22Rv1 (cell line): ENCODE data around the gene KITLG.

Experiments
- ZFX ChIP-seq: fragments of 450-650 bp; IDR thresholded peaks from 2 replicates; pipeline ENCODE4 v1.6.1; 2017; ENCODE audit warnings: antibody characterized with exemption, borderline replicate concordance
- TF ChIP-seq, protein P1 (sequence below): fragments of 450-650 bp; IDR thresholded peaks from 2 replicates; pipeline ENCODE4 v1.5.1; 2017; ENCODE audit warnings: mild to moderate bottlenecking

DNA sequence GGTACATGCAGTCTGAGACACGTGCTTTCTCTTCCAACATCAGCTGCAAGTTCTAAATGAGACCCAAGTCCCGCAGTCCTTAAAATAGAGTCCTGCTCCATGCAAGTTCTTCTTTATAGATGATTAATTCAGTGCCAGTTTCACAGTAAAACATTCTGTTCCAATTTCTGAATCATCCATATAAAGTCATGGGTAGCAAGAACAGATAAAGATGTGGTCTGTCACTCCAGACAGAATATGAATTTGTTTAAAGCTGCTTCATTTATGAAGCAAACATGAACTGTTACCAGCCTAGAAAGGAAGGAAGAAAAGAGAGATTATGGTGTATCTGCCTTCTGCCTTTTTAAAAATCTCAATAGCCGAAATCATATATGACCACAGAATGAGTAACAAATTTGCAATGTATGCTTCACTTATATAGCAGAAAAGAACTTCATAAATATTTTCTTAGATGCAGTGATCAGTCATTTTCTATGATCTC lies 83.3 kb downstream of the KITLG start:
- TF ChIP-seq, protein P1, sequence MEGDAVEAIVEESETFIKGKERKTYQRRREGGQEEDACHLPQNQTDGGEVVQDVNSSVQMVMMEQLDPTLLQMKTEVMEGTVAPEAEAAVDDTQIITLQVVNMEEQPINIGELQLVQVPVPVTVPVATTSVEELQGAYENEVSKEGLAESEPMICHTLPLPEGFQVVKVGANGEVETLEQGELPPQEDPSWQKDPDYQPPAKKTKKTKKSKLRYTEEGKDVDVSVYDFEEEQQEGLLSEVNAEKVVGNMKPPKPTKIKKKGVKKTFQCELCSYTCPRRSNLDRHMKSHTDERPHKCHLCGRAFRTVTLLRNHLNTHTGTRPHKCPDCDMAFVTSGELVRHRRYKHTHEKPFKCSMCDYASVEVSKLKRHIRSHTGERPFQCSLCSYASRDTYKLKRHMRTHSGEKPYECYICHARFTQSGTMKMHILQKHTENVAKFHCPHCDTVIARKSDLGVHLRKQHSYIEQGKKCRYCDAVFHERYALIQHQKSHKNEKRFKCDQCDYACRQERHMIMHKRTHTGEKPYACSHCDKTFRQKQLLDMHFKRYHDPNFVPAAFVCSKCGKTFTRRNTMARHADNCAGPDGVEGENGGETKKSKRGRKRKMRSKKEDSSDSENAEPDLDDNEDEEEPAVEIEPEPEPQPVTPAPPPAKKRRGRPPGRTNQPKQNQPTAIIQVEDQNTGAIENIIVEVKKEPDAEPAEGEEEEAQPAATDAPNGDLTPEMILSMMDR: no peak
- no peak for TF ChIP-seq ZFX
